CD4-positive, alpha-beta T cell treated with Interleukin-6 for 4 hours (primary cell): ENCODE data around the gene CFAP46.
"Not testable (repeated sequence)": the region's sequence is repeated elsewhere in the genome, so short reads cannot be mapped to it uniquely, and the experiment has no call there.

ENCODE experiments used
- DNase-seq: peaks from one replicate; pipeline ENCODE4 v3.0.0-alpha.2; 2020; ENCODE audit warnings: mixed read lengths

CFAP46 gene

DNA sequence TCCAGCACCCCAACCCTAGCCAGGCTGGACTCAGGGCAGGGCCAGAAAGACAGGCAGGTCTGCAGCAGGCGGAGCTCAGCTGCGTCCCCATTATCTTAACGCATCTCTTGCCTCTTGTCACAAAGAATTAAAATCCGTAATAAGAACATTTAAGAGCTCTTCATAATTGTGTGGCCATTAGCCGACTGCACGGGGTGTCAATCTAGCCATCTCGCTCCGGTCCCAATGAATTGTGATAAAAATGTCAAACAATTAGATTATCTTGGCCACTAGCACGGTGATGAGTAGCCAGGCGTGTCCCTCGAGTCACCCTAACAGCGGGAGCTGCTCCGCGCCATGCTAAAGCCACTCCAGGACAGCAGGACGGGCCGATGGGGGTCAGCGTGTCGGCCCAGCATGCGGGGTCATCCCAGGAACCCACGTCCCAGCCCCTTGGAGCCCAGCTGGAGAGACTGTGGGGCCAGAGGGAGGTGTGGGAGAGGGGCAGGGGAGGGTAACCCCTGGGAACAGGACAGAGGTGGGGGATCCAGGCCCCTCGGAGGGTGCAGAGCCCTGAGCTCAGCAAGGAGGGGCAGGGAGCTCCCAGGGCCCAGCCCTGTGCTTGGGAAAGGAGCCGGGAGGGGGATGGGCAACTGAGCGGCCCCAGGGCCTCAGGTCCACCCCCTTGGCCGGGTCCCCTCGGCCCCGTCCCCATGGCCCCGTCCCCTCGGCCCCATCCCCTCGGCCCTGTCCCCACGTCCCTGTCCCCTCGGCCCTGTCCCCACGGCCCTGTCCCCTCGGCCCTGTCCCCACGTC is 138.8 kb downstream of the CFAP46 start:
- no peak for DNase-seq

GRCh38 chr10:132802694-132803320 is 139.6 kb downstream of the CFAP46 start:
- DNase-seq, result no peak

DNA sequence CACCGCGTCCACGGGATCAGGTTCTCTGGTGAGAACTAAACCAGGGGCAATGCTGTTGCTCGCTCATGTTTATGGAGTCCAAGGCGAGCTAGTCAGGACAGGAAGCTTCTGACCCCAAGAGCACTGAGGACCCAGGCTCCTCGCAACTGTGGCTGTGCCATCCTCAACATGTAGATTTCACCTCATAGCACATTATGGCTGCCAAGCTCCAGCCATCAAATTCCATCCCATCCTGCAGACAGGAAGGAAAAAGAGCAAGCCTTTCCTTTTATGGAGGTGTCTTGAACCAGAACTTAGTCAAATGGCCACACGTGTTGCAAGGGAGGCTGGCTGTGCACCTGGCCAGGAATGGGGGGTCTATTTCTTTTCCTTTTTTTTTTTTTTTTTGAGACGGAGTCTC is 140.3 kb downstream of the CFAP46 start:
- no peak for DNase-seq

- no peak for DNase-seq
These were observed 142.5 kb downstream of the CFAP46 start for GRCh38 chr10:132799865-132800264.

- DNase-seq, result no peak
These were observed 143.5 kb downstream of the CFAP46 start for GRCh38 chr10:132798876-132799275.

GRCh38 chr10:132798403-132798802 is 144.0 kb downstream of the CFAP46 start:
- DNase-seq, result no peak

GRCh38 chr10:132797986-132798385 is 144.4 kb downstream of the CFAP46 start:
- DNase-seq, result not testable (repeated sequence)

DNA sequence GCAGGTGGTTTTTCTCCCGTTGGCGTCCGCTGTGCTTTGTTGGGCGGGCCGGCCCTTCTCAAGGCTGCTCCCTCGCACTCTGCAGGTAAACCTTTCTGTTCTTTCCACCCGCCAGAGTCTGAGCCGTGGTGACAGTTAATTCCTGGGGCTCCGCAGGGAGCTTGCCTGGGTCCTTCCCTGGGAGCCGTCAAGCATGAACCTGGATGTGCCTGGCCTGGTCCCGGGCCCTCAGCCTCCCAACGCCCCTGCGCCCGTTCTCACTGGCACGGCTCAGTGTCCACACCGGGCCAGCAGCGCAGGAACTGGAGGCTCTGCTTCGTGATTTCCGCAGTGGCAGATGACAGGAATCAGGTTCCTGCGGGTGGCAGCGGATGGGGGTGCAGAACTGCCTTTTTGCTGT is 145.5 kb downstream of the CFAP46 start:
- DNase-seq, result no peak

- no peak for DNase-seq
These were observed 148.2 kb downstream of the CFAP46 start for GRCh38 chr10:132793871-132794849.

- no peak for DNase-seq
These were observed 149.2 kb downstream of the CFAP46 start for GRCh38 chr10:132793213-132793612.

- DNase-seq, result no peak
These were observed 149.6 kb downstream of the CFAP46 start for GRCh38 chr10:132792796-132793195.

- DNase-seq, result not testable (repeated sequence)
These were observed 150.3 kb downstream of the CFAP46 start for GRCh38 chr10:132792099-132792498.

DNA sequence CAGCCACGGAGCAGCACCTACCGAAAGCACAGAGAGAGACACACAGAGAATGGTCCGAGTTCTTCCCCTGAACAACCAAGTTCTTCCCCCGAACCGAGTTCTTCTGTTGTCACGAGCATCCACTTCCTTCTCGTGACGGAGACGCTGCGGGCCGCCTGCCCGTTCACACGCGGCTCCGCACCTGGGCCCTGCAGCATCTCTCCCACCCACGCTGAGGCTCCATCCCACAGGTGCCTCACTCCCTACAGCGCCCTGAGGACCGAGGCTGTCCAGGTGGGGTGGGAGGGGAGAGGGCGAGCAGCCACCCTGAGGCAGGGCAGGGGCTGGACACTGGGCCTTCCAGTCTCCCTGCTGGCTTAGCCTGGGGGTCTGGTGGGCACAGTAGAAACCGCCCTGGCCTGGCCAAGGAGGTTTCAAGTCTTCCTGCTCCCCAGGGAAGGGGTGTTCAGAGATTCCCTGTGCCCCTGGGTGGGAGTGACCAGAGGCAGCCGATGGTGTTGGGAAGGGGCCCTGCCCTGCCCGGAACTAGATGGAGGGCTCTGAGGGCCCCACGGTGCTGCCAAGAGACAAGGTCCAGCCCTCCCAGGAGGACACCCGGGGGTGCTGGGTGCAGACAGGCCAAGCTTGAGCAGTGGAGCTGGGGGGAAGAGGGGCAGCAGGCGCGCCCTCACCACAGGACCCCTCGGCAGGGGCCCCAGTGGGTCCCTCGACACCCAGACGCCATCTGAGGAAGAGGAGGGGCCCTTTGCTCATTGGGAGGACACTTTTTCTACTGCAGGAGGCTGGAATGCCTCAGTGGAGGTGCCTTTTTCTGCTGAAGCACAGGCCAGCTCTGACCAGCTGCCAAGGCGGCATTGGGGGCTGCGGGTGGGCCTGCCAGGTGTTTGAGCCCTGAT is 151.2 kb downstream of the CFAP46 start:
- no peak for DNase-seq

DNA sequence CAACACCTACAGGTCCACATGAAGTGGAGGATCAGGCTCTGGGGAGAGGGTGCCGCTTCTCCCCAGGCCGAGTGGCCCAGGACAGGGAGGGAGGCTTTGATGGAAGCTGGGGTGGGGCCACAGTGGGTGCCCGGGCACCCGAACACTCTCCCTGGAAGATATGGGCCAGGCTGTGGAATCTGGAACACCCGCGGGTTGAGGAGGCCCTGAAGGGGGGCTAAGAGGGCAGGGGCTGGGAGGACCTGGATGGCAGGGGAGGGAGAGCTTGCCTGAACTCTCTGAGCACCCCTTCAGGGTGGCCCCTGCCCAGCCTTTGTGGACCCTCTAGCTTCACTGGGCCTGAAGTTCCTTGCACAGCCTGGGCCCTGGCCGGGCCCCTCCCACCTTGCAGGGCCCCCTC is 151.9 kb downstream of the CFAP46 start:
- DNase-seq, result no peak

DNA sequence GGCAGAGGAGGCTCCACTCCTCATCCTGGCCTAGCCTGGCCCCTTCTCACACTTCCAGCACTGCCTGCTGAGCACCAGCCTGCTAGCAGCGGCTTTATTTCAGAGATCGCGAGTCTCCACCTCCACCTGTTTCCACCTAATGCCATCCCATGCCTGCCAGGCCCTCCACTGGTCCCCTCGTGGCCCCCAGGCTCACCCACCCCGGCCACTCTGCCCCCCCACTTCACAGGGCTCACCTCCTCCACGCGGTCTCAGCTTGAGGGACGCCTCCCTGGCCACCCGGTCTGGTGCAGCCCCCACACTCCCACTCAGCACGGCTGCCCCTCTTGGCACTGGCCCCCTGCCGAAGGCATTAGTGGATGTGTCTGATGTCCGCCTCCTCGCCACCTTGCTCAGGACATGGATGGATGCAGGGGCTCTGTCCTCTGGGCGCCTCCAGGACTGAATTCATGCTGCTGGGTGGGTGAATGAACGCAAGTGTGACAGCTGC is 152.7 kb downstream of the CFAP46 start:
- DNase-seq, result no peak

DNA sequence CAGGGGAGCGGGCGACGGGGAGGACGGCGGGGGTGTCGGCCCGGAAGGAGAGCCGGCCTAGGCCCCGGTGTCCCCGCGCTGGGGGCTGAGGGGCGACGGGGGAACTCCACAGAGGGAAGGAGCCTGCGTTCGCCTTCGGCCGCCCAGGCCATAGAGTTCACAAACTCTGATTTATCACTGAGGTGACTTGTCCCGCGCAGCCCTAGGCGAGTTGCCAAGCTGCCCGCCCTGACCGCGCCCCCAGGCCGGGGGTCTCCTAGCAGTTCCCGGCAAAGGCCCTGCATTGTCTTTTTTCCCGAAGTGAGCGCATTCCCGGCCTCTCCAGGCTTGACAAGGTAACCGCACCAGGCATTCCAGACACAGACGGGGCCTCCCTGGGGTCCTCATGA is 153.5 kb downstream of the CFAP46 start:
- DNase-seq, result no peak

DNA sequence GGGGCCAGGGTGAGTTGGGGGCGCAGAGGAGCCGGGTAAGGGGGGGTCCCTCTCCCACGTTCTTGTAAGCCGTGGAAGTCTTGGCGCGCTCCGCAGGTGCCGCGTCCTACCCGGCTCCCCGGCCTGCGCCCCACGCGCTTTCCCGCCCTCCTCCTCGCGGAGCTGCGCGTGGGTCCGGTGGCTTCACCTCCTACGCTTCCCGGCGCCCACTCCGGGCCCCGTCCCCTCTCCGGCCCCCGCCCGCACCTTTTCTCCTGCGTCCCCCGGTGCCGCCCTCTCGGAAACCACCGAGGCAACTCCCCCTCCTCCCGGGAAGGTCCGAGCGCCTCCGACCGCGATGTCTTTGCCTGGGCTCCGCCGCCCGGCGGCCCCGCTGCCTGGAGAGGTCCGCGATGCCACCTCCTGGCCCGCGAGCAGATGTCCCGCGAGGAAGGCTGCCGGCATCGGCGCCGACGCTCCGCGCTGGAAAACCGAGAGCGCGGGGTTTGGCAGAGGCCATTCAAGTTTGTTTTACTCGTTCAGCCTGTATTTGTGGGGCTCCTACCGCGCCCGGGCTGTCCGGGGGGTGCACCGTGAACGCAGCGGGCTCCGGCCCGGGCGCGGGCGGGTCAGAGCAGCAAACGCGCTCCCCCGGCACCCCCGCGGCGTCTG is 154.1 kb downstream of the CFAP46 start:
- no peak for DNase-seq

DNA sequence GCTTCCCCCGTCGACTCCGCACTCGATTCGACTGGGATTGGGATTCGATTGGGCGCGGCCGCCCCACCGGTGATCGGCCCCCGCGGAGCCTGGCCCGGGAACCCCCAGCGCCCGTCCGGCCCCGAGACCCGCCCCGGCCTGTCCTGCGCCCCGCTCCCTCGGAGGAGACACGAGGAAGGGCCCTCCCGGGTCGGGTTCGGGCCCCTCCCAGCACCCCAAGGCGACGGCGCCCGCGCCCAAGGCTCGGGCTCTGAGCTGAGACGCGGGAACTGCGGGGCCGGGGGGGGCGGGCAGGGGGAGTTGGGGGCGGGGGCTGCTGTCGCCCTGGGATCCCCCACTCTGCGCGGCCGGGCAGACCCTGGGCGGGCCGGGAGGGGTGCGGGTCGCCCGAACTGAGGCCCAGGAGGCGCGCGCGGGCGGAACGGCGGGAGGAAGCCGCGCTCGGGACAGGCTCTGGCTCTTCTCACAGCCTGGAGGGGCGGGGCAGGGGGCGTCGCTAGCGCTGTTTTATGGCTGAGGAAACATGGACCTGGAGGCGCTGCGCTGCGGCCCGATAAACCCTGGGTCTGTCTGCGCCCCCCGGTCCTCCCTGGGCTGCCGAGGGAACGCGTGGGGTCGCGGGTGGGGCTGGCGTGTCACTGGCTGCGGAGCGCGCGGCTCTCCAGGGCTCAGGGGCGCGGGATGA is 154.7 kb downstream of the CFAP46 start:
- no peak for DNase-seq

DNA sequence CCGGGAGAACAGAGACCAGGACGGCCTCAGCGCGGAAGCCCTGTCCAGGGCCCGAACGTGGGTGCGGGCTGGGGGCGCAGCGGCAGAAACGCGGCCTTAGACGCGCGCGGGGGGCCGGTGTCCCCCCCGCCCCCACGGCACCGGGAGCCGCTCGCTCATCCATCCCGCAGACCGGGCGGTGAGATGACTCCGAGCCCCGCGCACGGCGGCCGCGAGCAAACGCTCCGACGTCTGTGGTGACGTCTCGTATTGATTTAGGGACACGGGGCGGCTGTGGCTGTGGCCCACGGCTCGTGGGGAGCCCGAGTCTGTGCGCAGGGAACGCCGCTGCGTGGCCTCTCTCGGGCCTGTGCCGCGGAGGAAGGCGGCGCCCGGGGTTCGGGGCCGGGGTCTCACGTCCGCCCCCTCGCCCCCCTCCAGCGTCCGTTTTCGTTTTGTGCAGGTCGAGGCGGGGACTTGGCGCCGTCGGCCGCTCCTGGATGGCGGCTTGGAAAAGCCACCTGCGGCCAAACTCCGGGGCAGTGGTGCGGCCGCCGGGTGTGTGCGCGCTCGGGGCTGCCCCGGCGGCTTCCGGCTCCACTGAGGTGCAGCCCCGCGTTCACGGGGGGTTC is 155.4 kb downstream of the CFAP46 start:
- DNase-seq, result no peak

DNA sequence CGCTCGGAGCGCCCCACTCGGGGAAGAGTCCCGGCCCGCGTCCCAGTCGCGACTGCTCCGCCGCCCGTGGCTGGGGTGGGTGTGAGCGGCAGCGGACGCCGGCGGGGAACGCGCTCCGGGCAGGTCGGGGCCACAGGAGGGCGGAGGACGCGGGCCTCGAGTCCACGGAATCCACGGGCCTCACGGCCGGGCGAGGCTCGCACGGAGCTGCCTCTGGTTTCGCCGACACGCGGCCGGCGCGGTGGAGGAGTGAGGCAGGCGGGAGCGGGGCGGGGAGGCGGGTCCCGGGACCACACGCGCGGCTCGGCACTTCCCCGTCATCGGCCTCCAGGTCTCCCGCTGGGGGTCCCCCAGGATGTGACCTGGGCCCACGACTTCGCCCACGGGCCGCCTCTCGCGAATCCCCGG is 155.9 kb downstream of the CFAP46 start:
- DNase-seq, result no peak
